Colonic mucosa (tissue), 4 donors: ENCODE measurements around the gene ABCB8. TPM values are rescaled to one million over a fixed set of nuclear protein-coding genes. Genes with fewer than 3 reads are reported as not detected.

Experiments used
- DNase-seq: peaks from one replicate; pipeline ENCODE4 v3.0.0-alpha.2; 2020
- H3K27ac ChIP-seq: fragments of 200-600 bp; one replicate; pipeline ENCODE4 v1.8.0; 2021
- H3K27me3 ChIP-seq: fragments of 200-600 bp; one replicate; pipeline ENCODE4 v1.8.0; 2021
- H3K36me3 ChIP-seq: fragments of 200-600 bp; one replicate; pipeline ENCODE4 v1.8.0; 2021
- H3K4me1 ChIP-seq: fragments of 200-600 bp; one replicate; pipeline ENCODE4 v1.8.0; 2021; ENCODE audit warnings: mild to moderate bottlenecking
- H3K4me3 ChIP-seq: fragments of 200-600 bp; one replicate; pipeline ENCODE4 v1.8.0; 2021
- H3K9ac ChIP-seq, 2 donors: one replicate each; pipeline ENCODE4 v1.7.0; 2013; ENCODE audit warnings: control low read depth in 2 of 2, low read depth in 2 of 2, low read length in 2 of 2
- H3K9me3 ChIP-seq: fragments of 200-600 bp; one replicate; pipeline ENCODE4 v1.8.0; 2021
- intact Hi-C: fragments of 100-400 bp; cut with DNase I; formaldehyde crosslinking; loops from one replicate; pipeline ENCODE4 v1.14.1; 2022
- total RNA-seq, 2 donors: library from RNA; stranded (reverse); fragmentation: NEBNext Ultra II Directional in 1 of 2; extraction: Animal tissue kit (Norgen Biotek cat#: 25700) in 1 of 2; gene quantifications; one replicate each; pipeline ENCODE4 v1.2.1, GENCODE V29; 2021
- TF ChIP-seq, protein P1 (sequence below): fragments of 200-600 bp; IDR thresholded peaks from one replicate; pipeline ENCODE4 v1.8.0; 2022; ENCODE audit warnings: antibody characterized with exemption, mild to moderate bottlenecking
- donor health status: healthy.
- donor health status: DM: no; HTN: no; CAD: no.
- donor health status: DM: no; HTN: no; CAD: no.

Gene ABCB8
- total RNA-seq, 2 donors from 2014 or later, result 26.7 to 59.5 TPM

DNA sequence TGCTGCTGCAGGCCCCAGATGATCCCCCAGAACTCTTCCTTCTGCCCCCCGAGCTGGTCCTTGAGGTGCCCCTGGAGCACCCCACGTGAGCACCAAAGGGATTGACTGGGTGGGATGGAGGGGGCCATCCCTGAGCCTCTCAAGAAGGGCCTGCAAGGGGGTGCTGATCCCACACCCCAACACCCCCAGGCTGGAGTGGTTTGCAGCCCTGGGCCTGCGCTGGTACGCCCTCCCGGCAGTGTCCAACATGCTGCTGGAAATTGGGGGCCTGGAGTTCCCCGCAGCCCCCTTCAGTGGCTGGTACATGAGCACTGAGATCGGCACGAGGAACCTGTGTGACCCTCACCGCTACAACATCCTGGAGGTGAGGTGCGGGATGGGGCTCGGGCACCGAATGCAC is 29.2 kb upstream of the ABCB8 start:
- intact Hi-C loops, result no loop called here
- Histone ChIP-seq H3K27me3 (no peaks in the 10 kb centered on the region), H3K4me3 (no peak overlapping the region), H3K27ac (no peak overlapping the region), H3K9me3 (no peaks in the 10 kb centered on the region), H3K36me3 (no peaks in the 10 kb centered on the region), H3K4me1 (no peaks in the 10 kb centered on the region), H3K9ac (no peak overlapping the region)
- no peak for DNase-seq
- TF ChIP-seq, protein P1, sequence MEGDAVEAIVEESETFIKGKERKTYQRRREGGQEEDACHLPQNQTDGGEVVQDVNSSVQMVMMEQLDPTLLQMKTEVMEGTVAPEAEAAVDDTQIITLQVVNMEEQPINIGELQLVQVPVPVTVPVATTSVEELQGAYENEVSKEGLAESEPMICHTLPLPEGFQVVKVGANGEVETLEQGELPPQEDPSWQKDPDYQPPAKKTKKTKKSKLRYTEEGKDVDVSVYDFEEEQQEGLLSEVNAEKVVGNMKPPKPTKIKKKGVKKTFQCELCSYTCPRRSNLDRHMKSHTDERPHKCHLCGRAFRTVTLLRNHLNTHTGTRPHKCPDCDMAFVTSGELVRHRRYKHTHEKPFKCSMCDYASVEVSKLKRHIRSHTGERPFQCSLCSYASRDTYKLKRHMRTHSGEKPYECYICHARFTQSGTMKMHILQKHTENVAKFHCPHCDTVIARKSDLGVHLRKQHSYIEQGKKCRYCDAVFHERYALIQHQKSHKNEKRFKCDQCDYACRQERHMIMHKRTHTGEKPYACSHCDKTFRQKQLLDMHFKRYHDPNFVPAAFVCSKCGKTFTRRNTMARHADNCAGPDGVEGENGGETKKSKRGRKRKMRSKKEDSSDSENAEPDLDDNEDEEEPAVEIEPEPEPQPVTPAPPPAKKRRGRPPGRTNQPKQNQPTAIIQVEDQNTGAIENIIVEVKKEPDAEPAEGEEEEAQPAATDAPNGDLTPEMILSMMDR, result no peak

DNA sequence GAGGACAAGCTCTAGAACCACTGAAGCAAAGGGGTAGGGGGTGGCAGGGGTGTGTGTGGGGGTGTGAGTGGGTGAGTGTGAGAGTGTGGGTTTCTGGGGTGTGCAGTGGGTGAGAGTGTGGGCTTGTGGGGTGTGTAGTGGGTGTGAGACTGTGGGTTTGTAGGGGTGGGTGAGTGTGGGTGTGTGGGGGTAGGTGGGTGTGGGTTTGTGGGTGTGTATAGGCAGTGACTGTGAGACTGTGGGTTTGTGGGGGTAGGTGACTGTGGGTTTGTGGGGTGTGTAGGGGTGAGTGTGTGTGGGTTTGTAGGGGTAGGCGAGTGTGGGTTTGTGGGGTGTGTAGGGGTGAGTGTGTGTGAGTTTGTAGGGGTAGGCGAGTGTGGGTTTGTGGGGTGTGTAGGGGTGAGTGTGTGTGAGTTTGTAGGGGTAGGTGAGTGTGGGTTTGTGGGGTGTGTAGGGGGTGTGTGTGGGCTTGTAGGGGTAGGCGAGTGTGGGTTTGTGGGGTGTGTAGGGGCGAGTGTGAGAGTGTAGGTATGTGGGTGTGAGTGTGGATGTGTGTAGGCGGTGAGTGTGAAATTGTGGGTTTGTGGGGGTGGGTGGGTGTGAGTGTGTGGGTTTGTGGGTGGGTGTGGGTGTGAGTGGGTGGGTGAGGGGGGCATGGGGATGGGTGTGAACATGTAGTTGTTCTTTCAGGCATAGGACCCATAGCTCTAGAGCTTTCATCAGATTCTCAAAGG is 28.6 kb upstream of the ABCB8 start:
- H3K9ac ChIP-seq, result no peak overlapping the region
- intact Hi-C loops, result no loop called here
- no peak overlapping the region for H3K4me3 ChIP-seq
- DNase-seq, result no peak
- no peaks in the 10 kb centered on the region for H3K27me3 ChIP-seq
- H3K27ac ChIP-seq, result no peak overlapping the region
- no peaks in the 10 kb centered on the region for H3K9me3 ChIP-seq
- TF ChIP-seq, protein P1, result no peak
- no peaks in the 10 kb centered on the region for H3K4me1 ChIP-seq
- no peaks in the 10 kb centered on the region for H3K36me3 ChIP-seq

DNA sequence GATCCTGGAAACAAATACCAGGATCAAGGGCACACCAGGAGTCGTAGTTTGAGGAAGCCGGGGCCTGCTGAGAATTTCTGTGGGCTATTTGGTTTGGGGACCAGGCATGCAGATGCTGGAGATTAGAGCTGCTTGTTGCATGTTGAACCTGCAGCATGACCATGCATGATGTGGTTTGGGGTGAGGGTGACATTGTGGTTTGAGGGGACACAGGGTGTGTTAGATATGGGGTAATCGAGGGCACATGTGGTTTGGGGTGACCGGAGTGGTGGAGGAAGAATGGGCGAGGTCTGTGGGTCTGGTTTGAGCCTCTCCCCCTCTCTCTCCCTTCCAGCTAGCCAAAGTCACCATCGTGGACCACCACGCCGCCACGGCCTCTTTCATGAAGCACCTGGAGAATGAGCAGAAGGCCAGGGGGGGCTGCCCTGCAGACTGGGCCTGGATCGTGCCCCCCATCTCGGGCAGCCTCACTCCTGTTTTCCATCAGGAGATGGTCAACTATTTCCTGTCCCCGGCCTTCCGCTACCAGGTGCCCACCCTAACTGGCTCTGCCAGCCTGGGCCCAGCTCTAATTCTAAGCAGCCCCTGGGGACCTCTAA is 27.3 kb upstream of the ABCB8 start:
- no peaks in the 10 kb centered on the region for H3K9me3 ChIP-seq
- no peaks in the 10 kb centered on the region for H3K36me3 ChIP-seq
- TF ChIP-seq, protein P1, result no peak
- H3K27me3 ChIP-seq, result no peaks in the 10 kb centered on the region
- H3K4me3 ChIP-seq, result no peak overlapping the region
- no peak overlapping the region for H3K27ac ChIP-seq
- intact Hi-C loops, result no loop called here
- no peak overlapping the region for H3K9ac ChIP-seq
- DNase-seq, result no peak
- H3K4me1 ChIP-seq, result no peaks in the 10 kb centered on the region

DNA sequence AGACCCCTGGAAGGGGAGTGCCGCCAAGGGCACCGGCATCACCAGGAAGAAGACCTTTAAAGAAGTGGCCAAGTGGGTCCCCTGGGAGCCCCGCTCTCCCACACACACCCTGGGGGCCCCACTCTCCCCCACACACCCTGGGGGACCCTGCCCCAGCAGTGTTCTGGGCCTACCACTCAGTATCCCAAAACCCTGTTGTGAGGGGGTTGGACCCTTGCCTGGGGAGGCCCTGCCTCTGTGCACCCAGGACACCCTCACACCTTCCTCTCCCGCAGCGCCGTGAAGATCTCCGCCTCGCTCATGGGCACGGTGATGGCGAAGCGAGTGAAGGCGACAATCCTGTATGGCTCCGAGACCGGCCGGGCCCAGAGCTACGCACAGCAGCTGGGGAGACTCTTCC is 26.7 kb upstream of the ABCB8 start:
- H3K9ac ChIP-seq, result no peak overlapping the region
- no peak for DNase-seq
- H3K27me3 ChIP-seq, result no peaks in the 10 kb centered on the region
- H3K36me3 ChIP-seq, result no peaks in the 10 kb centered on the region
- no peak overlapping the region for H3K4me3 ChIP-seq
- no peaks in the 10 kb centered on the region for H3K4me1 ChIP-seq
- intact Hi-C loops, result no loop called here
- no peak overlapping the region for H3K27ac ChIP-seq
- TF ChIP-seq, protein P1, result no peak
- no peaks in the 10 kb centered on the region for H3K9me3 ChIP-seq

DNA sequence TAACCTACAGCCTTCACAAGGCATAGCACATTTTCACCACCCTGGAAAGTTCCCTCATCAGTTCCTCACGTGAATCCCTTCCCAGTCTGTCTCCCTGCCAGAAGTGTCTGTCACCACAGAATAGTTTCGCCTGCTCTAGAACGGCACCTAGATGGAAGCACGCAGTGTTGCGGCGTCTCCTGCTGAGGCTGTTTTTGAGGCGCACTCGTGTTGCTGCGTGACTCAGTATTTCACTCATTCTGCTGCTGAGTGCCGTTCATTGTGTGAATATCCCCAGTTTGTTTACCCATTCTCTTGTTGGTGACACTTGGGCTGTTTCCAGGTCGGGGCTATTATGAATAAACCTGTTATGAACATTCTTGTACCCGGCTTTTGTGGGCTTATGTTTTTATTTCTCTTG is 24.7 kb upstream of the ABCB8 start:
- H3K36me3 ChIP-seq, result no peaks in the 10 kb centered on the region
- no peaks in the 10 kb centered on the region for H3K9me3 ChIP-seq
- TF ChIP-seq, protein P1, result no peak
- DNase-seq, result no peak
- no peak overlapping the region for H3K9ac ChIP-seq
- H3K4me3 ChIP-seq, result no peak overlapping the region
- intact Hi-C loops, result no loop called here
- no peaks in the 10 kb centered on the region for H3K4me1 ChIP-seq
- no peak overlapping the region for H3K27ac ChIP-seq
- no peaks in the 10 kb centered on the region for H3K27me3 ChIP-seq
